ENCODE results near the gene TLR7. TPM values are rescaled to one million over a fixed set of nuclear protein-coding genes. Genes with fewer than 3 reads are reported as not detected.

Gene TLR7
- total and polyA plus RNA-seq, 9 of the 15 experiments (the other 6 are each of a cell fraction or from before 2014, with no cell fraction given): 0.04 to 0.13 (median 0.07) TPM; not detected in 6

DNA sequence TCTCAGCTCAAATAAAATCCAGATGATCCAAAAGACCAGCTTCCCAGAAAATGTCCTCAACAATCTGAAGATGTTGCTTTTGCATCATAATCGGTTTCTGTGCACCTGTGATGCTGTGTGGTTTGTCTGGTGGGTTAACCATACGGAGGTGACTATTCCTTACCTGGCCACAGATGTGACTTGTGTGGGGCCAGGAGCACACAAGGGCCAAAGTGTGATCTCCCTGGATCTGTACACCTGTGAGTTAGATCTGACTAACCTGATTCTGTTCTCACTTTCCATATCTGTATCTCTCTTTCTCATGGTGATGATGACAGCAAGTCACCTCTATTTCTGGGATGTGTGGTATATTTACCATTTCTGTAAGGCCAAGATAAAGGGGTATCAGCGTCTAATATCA lies 20.9 kb downstream of the TLR7 start:
- POLR2A ChIA-PET: no interaction called here
- CTCF ChIA-PET (ENCODE audit: low intra/inter-chr PET ratio): no interaction called here
- TF ChIP-seq ZNF696 (CRISPR knock-in tag; conservative IDR thresholded peaks at IDR 0.05): no peak
- no peak for TF ChIP-seq KLF10 (CRISPR knock-in tag; IDR thresholded peaks at IDR 0.05)
- TF ChIP-seq NR2C1 (IDR thresholded peaks at IDR 0.05): no peak
- TF ChIP-seq NR2C1 (tag; IDR thresholded peaks at IDR 0.05): no peak
- TF ChIP-seq ADNP (tag; IDR thresholded peaks at IDR 0.05): no peak
- TF ChIP-seq, protein P1, sequence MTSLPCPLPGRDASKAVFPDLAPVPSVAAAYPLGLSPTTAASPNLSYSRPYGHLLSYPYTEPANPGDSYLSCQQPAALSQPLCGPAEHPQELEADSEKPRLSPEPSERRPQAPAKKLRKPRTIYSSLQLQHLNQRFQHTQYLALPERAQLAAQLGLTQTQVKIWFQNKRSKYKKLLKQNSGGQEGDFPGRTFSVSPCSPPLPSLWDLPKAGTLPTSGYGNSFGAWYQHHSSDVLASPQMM (CRISPR knock-in tag; IDR thresholded peaks at IDR 0.05): no peak
- TF ChIP-seq KDM2B (CRISPR knock-in tag; IDR thresholded peaks at IDR 0.05): no peak
- no peak for TF ChIP-seq MED1 (CRISPR knock-in tag; IDR thresholded peaks at IDR 0.05; ENCODE audit: borderline replicate concordance)
- TF ChIP-seq RBM15 (IDR thresholded peaks at IDR 0.05; ENCODE audit: insufficient read depth, low read length): no peak
- no peak for TF ChIP-seq KDM5B (IDR thresholded peaks at IDR 0.05; ENCODE audit: insufficient replicate concordance, low read depth, low read length)
- no peak overlapping the region for H3K9ac ChIP-seq (ENCODE audit: insufficient read depth in 1 of 2, low read depth in 2 of 2, low read length in 2 of 2)
- no peak for FAIRE-seq
- H3K4me1 ChIP-seq (replicated peaks in 1 of 2; ENCODE audit: control insufficient read depth in 2 of 2, insufficient read depth in 2 of 2, low read length in 2 of 2): no peaks in the 10 kb centered on the region
- no peak for ATAC-seq
- H3K4me3 ChIP-seq: no peak overlapping the region
- H3K27me3 ChIP-seq (ENCODE audit: control insufficient read depth in 2 of 2, insufficient read depth in 2 of 2, low read length in 2 of 2): peaks cover 0 to 9% of the 10 kb centered on the region in 2 experiments; a peak in 3 of 5 replicates
- no TSS peak for BruUV-seq (replicated peaks)
- no peak overlapping the region for H3K27ac ChIP-seq (ENCODE audit: extremely low read depth, low read depth, low read length)
- no peak overlapping the region for H3K4me2 ChIP-seq (ENCODE audit: insufficient read depth, low read length)
- in situ Hi-C loops (cut with MboI) (no loop called here), intact Hi-C loops (cut with micrococcal nuclease) (no loop called here)
- H2AFZ ChIP-seq (ENCODE audit: low read depth, low read length): no peak overlapping the region
- H3K79me2 ChIP-seq (ENCODE audit: control insufficient read depth, insufficient read depth, low read length): no peaks in the 10 kb centered on the region
- no peaks in the 10 kb centered on the region for H3K9me1 ChIP-seq (ENCODE audit: control insufficient read depth, insufficient read depth, low read length)
- 6% methylated on average over 3 of the region's 3 CpGs for WGBS (ENCODE audit: insufficient coverage, low coverage, missing lambda C conversion rate)
- DNase-seq (ENCODE audit: extremely low read depth in 1 of 4, low spot score in 3 of 4): no peak
- H4K20me1 ChIP-seq (replicated peaks; ENCODE audit: control insufficient read depth, insufficient read depth, low read length): no peaks in the 10 kb centered on the region
- H3K9me3 ChIP-seq (replicated peaks; ENCODE audit: control insufficient read depth, insufficient read depth, low read depth, low read length): no peaks in the 10 kb centered on the region
- no peaks in the 10 kb centered on the region for H3K36me3 ChIP-seq (ENCODE audit: control insufficient read depth, insufficient read depth, low read length)
